Neural cell (in vitro differentiated cells): ENCODE measurements around the gene CYP3A5. TPM values are rescaled to one million over a fixed set of nuclear protein-coding genes. Genes with fewer than 3 reads are reported as not detected.

Source experiments
- H2AFZ ChIP-seq: fragments of 200-600, 300-800 bp; sonication (generic), shearing (Covaris generic); 2 replicates; pipeline ENCODE4 v1.6.0; 2014; ENCODE audit warnings: low read depth, mild to moderate bottlenecking, antibody characterized with exemption, low read length, moderate library complexity
- H3F3A ChIP-seq: fragments of 200-600 bp; shearing (Covaris generic); 2 replicates; pipeline ENCODE4 v1.6.1; 2016; ENCODE audit warnings: mild to moderate bottlenecking, moderate library complexity, mixed read lengths, antibody characterized with exemption, low read length; ENCODE audit not compliant: insufficient read depth, poor library complexity, severe bottlenecking
- H3K27ac ChIP-seq: fragments of 200-600, 300-800 bp; sonication (generic), shearing (Covaris generic); 2 replicates; pipeline ENCODE4 v1.5.1; 2014; ENCODE audit warnings: mild to moderate bottlenecking, low read length, moderate library complexity
- H3K27me3 ChIP-seq: fragments of 300-800, 200-600 bp; sonication (generic), shearing (Covaris generic); 2 replicates; pipeline ENCODE4 v1.6.0; 2014; ENCODE audit warnings: mild to moderate bottlenecking, low read depth, low read length, moderate library complexity; ENCODE audit not compliant: insufficient read depth
- H3K36me3 ChIP-seq: fragments of 300-800, 200-600 bp; sonication (generic), shearing (Covaris generic); 2 replicates; pipeline ENCODE4 v1.5.1; 2014; ENCODE audit warnings: mild to moderate bottlenecking, antibody characterized with exemption, low read length, moderate library complexity; ENCODE audit not compliant: insufficient read depth
- H3K4me2 ChIP-seq: fragments of 300-800, 200-600 bp; sonication (generic), shearing (Covaris generic); 2 replicates; pipeline ENCODE4 v1.6.0; 2014; ENCODE audit warnings: mild to moderate bottlenecking, low read length
- H3K4me3 ChIP-seq: fragments of 300-800, 200-600 bp; sonication (generic), shearing (Covaris generic); 2 replicates; pipeline ENCODE4 v1.5.1; 2014; ENCODE audit warnings: mild to moderate bottlenecking, low read length, moderate library complexity
- H3K79me2 ChIP-seq: fragments of 200-600 bp; shearing (Covaris generic); replicated peaks from 2 replicates; pipeline ENCODE4 v1.6.0; 2014; ENCODE audit warnings: mild to moderate bottlenecking, low read length, moderate library complexity; ENCODE audit not compliant: insufficient read depth
- H3K9ac ChIP-seq: fragments of 300-800, 200-600 bp; sonication (generic), shearing (Covaris generic); 2 replicates; pipeline ENCODE4 v1.6.1; 2016; ENCODE audit warnings: mild to moderate bottlenecking, low read length, mixed read lengths
- H3K9me2 ChIP-seq: fragments of 200-600 bp; shearing (Covaris generic); 2 replicates; pipeline ENCODE4 v1.6.1; 2016; ENCODE audit warnings: mild to moderate bottlenecking, low read length, mixed read lengths; ENCODE audit not compliant: insufficient read depth
- H3K9me3 ChIP-seq: fragments of 200-600, 300-800 bp; sonication (generic), shearing (Covaris generic); 2 replicates; pipeline ENCODE4 v1.6.1; 2016; ENCODE audit warnings: mild to moderate bottlenecking, mixed run types, low read length, moderate library complexity, mixed read lengths
- H4K20me1 ChIP-seq: fragments of 200-600 bp; shearing (Covaris generic); 2 replicates; pipeline ENCODE4 v1.6.1; 2016; ENCODE audit warnings: mild to moderate bottlenecking, mixed run types; ENCODE audit not compliant: insufficient read depth
- EP300 ChIP-seq: fragments of 450-650 bp; conservative IDR thresholded peaks from 2 replicates; pipeline ENCODE4 v1.6.1; 2014; ENCODE audit warnings: antibody characterized with exemption, mild to moderate bottlenecking, moderate library complexity; ENCODE audit not compliant: poor library complexity, severe bottlenecking
- EZH2 ChIP-seq: fragments of 200-600, 300-800 bp; shearing (Covaris generic), sonication (generic); IDR thresholded peaks from 2 replicates; pipeline ENCODE4 v1.6.1; 2014; ENCODE audit warnings: antibody characterized with exemption, low read length, borderline replicate concordance, mild to moderate bottlenecking; ENCODE audit not compliant: insufficient read depth, poor library complexity, severe bottlenecking
- MXI1 ChIP-seq: fragments of 450-650 bp; conservative IDR thresholded peaks from 2 replicates; pipeline ENCODE4 v1.6.1; 2014; ENCODE audit warnings: antibody characterized with exemption, mild to moderate bottlenecking; ENCODE audit not compliant: poor library complexity, severe bottlenecking
- POLR2AphosphoS5 ChIP-seq: IDR thresholded peaks from 2 replicates; pipeline ENCODE4 v1.6.1; 2012
- RAD21 ChIP-seq: fragments of 450-650 bp; conservative IDR thresholded peaks from 2 replicates; pipeline ENCODE4 v1.6.1; 2014; ENCODE audit warnings: antibody characterized with exemption, mild to moderate bottlenecking, moderate library complexity
- TAF1 ChIP-seq: IDR thresholded peaks from 2 replicates; pipeline ENCODE4 v1.6.1; 2012; ENCODE audit warnings: low read depth
- polyA plus RNA-seq: library from polyadenylated mRNA; depleted of rRNA; stranded (reverse); fragments of >200 nt; gene quantifications from 2 replicates; pipeline ENCODE4 v1.2.3, GENCODE V29; 2014
- TF ChIP-seq, protein P1 (sequence below): IDR thresholded peaks from 2 replicates; pipeline ENCODE4 v1.6.1; 2012; ENCODE audit warnings: borderline replicate concordance
- TF ChIP-seq, protein P2 (sequence below): fragments of 450-650 bp; IDR thresholded peaks from 2 replicates; pipeline ENCODE4 v1.5.1; 2014; ENCODE audit warnings: antibody characterized with exemption, mild to moderate bottlenecking, moderate library complexity; ENCODE audit not compliant: poor library complexity, severe bottlenecking

The CYP3A5 gene
- polyA plus RNA-seq, 1 donor from 2014 or later, result not detected

DNA sequence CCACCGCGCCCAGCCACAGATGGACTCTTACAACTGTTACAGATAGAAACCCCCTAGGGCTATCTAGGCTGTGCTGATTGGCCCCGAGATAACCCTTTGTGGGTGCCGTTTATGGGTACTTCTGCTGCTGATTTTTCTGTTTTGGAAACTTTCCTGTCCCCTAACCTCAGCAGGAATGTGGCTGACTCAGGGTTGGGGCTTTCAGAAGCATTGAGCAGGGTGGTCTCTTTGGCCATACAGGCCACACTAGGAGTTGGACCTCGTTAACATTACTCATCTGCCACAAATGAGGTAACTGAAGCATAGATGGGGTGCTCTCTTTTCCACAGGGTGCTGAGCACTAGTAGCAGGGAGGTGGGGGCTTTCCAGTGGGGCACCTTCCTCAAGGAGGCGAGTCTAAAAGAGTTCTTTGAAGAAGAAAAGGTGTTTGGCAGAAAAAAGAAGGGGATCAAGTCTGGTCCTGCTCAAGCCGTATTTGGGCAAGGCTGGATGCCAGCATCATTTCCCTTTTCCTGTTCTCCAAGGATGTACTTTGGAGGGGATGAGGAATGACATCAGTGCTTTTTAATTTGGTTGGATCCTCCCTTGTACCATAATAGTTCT lies 56.6 kb downstream of the CYP3A5 start:
- TF ChIP-seq TAF1 (no peak), RAD21 (no peak)
- TF ChIP-seq, protein P1, sequence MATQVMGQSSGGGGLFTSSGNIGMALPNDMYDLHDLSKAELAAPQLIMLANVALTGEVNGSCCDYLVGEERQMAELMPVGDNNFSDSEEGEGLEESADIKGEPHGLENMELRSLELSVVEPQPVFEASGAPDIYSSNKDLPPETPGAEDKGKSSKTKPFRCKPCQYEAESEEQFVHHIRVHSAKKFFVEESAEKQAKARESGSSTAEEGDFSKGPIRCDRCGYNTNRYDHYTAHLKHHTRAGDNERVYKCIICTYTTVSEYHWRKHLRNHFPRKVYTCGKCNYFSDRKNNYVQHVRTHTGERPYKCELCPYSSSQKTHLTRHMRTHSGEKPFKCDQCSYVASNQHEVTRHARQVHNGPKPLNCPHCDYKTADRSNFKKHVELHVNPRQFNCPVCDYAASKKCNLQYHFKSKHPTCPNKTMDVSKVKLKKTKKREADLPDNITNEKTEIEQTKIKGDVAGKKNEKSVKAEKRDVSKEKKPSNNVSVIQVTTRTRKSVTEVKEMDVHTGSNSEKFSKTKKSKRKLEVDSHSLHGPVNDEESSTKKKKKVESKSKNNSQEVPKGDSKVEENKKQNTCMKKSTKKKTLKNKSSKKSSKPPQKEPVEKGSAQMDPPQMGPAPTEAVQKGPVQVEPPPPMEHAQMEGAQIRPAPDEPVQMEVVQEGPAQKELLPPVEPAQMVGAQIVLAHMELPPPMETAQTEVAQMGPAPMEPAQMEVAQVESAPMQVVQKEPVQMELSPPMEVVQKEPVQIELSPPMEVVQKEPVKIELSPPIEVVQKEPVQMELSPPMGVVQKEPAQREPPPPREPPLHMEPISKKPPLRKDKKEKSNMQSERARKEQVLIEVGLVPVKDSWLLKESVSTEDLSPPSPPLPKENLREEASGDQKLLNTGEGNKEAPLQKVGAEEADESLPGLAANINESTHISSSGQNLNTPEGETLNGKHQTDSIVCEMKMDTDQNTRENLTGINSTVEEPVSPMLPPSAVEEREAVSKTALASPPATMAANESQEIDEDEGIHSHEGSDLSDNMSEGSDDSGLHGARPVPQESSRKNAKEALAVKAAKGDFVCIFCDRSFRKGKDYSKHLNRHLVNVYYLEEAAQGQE, result no peak
- H3K4me2 ChIP-seq, result no peak overlapping the region
- H3K9ac ChIP-seq, result no peak overlapping the region
- H3K36me3 ChIP-seq, result peaks cover 10% of the 10 kb centered on the region
- H3K9me2 ChIP-seq, result no peaks in the 10 kb centered on the region
- no peak overlapping the region for H3K4me3 ChIP-seq
- H3K27ac ChIP-seq, result no peak overlapping the region
- H4K20me1 ChIP-seq, result no peaks in the 10 kb centered on the region
- H3F3A ChIP-seq, result no peaks in the 10 kb centered on the region
- H2AFZ ChIP-seq, result no peak overlapping the region
- H3K9me3 ChIP-seq, result no peaks in the 10 kb centered on the region
- peaks cover 2% of the 10 kb centered on the region for H3K79me2 ChIP-seq
- H3K27me3 ChIP-seq, result no peaks in the 10 kb centered on the region

DNA sequence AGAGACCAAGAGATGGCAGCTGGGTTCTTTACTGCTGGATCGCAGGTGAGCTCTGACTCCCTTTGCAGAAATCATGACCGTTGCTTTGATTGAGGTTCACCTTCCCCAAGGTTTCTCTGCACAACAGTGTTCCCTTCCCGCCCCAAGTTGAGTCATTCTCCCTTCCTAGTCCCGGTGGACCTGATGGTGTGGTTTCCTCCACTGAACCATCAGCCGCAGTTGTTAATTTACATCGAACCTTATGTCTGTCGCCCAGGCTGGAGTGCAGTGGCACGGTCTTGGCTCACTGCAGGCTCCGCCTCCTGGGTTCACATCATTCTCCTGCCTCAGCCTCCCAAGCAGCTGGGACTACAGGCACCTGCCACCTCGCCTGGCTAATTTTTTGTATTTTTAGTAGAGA lies 57.2 kb downstream of the CYP3A5 start:
- peaks cover 10% of the 10 kb centered on the region for H3K36me3 ChIP-seq
- H3K27ac ChIP-seq, result no peak overlapping the region
- H3F3A ChIP-seq, result no peaks in the 10 kb centered on the region
- H3K9me2 ChIP-seq, result no peaks in the 10 kb centered on the region
- no peaks in the 10 kb centered on the region for H4K20me1 ChIP-seq
- H3K79me2 ChIP-seq, result peaks cover 8% of the 10 kb centered on the region
- H3K4me2 ChIP-seq, result no peak overlapping the region
- H3K9ac ChIP-seq, result no peak overlapping the region
- no peak overlapping the region for H3K4me3 ChIP-seq
- TF ChIP-seq EZH2 (no peak), TAF1 (no peak), EP300 (no peak), POLR2AphosphoS5 (no peak), MXI1 (no peak), RAD21 (no peak)
- TF ChIP-seq, protein P1, result no peak
- TF ChIP-seq, protein P2, sequence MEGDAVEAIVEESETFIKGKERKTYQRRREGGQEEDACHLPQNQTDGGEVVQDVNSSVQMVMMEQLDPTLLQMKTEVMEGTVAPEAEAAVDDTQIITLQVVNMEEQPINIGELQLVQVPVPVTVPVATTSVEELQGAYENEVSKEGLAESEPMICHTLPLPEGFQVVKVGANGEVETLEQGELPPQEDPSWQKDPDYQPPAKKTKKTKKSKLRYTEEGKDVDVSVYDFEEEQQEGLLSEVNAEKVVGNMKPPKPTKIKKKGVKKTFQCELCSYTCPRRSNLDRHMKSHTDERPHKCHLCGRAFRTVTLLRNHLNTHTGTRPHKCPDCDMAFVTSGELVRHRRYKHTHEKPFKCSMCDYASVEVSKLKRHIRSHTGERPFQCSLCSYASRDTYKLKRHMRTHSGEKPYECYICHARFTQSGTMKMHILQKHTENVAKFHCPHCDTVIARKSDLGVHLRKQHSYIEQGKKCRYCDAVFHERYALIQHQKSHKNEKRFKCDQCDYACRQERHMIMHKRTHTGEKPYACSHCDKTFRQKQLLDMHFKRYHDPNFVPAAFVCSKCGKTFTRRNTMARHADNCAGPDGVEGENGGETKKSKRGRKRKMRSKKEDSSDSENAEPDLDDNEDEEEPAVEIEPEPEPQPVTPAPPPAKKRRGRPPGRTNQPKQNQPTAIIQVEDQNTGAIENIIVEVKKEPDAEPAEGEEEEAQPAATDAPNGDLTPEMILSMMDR, result no peak
- no peak overlapping the region for H2AFZ ChIP-seq
- no peaks in the 10 kb centered on the region for H3K27me3 ChIP-seq
- H3K9me3 ChIP-seq, result no peaks in the 10 kb centered on the region
